Heart left ventricle (tissue), 16 donors: ENCODE data around the gene TMPRSS7. TPM values are rescaled to one million over a fixed set of nuclear protein-coding genes. Genes with fewer than 3 reads are reported as not detected.

Source experiments
- ATAC-seq, 4 donors: fragments of 200-7000 bp; cut with Tn5 transposase; one replicate each; pipeline ENCODE4 v1.9.1; 2020 to 2022; ENCODE audit warnings: moderate library complexity in 4 of 4, mild to moderate bottlenecking in 3 of 4, moderate number of reproducible peaks in 1 of 4
- DNase-seq, 5 donors: peaks; one replicate each; pipeline ENCODE4 v3.0.0-alpha.2; 2020
- H3K27ac ChIP-seq, 12 donors: fragments of 200-600 bp; sonication (generic) in 4 of 12; one replicate each; pipeline versions ENCODE4 v1.5.0 to v1.8.0; 2016 to 2022; ENCODE audit warnings: mild to moderate bottlenecking in 2 of 12
- H3K27me3 ChIP-seq, 9 donors: fragments of 200-600 bp; sonication (generic) in 2 of 9; one replicate each; pipeline versions ENCODE4 v1.5.1 to v1.8.0; 2016 to 2022; ENCODE audit warnings: mild to moderate bottlenecking in 3 of 9
- H3K36me3 ChIP-seq, 9 donors: fragments of 200-600 bp; sonication (generic) in 2 of 9; one replicate each; pipeline versions ENCODE4 v1.5.0 to v1.8.0; 2018 to 2022; ENCODE audit warnings: mild to moderate bottlenecking in 2 of 9
- H3K4me1 ChIP-seq, 12 donors: fragments of 200-600 bp; sonication (generic) in 4 of 12; one replicate each; pipeline versions ENCODE4 v1.5.0 to v1.8.0; 2016 to 2022; ENCODE audit warnings: mild to moderate bottlenecking in 3 of 12
- H3K4me3 ChIP-seq, 12 donors: fragments of 200-600 bp; sonication (generic) in 4 of 12; one replicate each; pipeline versions ENCODE4 v1.5.0 to v1.8.0; 2017 to 2022; ENCODE audit warnings: mild to moderate bottlenecking in 9 of 12, moderate library complexity in 4 of 12
- H3K9me3 ChIP-seq, 12 donors: fragments of 200-600 bp; sonication (generic) in 4 of 12; one replicate each; pipeline versions ENCODE4 v1.5.0 to v1.8.0; 2016 to 2022; ENCODE audit warnings: mild to moderate bottlenecking in 1 of 12
- POLR2A ChIP-seq, 2 donors: fragments of 450-650 bp; IDR thresholded peaks; one replicate each; pipeline ENCODE4 v1.6.1; 2017; ENCODE audit warnings: antibody characterized with exemption in 2 of 2, mild to moderate bottlenecking in 2 of 2, moderate library complexity in 2 of 2
- WGBS, 4 donors: extraction: QIAGEN DNeasy Blood & Tissue Kit in 2 of 4; methylation state at CpG; one replicate each; pipeline versions ENCODE4 v1.1.5 to v1.1.7; 2013 to 2018; 5-methylcytosine and 5-hydroxymethylcytosine counted together
- intact Hi-C, 10 donors: fragments of 100-400 bp; cut with DNase I; formaldehyde crosslinking; loops; one replicate each; pipeline versions ENCODE4 v1.11.1 to v1.14.2; 2022
- polyA plus RNA-seq, 2 donors: library from polyadenylated mRNA; stranded (reverse); fragments of 200-250 nt; gene quantifications; one replicate each; pipeline ENCODE4 v1.2.3, GENCODE V29; 2013
- total RNA-seq, 9 donors: library from RNA; depleted of rRNA in 2 of 9; stranded (reverse); fragments of >200 nt in 2 of 9; fragmentation: NEBNext Ultra II Directional in 3 of 9; extraction: Animal tissue kit (Norgen Biotek cat#: 25700) in 3 of 9; gene quantifications; one replicate each; pipeline versions ENCODE4 v1.1.0 to v1.2.4, GENCODE V29; 2016 to 2023
- TF ChIP-seq, protein P1 (sequence below), 12 donors: fragments of 200-600 bp; sonication (generic) in 4 of 12; IDR thresholded peaks; one replicate each; pipeline versions ENCODE4 v1.5.0 to v1.8.0; 2018 to 2022; ENCODE audit warnings: antibody characterized with exemption in 12 of 12, mild to moderate bottlenecking in 5 of 12
- donor health status: ischemic (EF 13 %, LVEDD 7.1; RV severe dilation, severe dysfunction).
- donor health status: healthy with polysubstance abuse.
- donor health status: DM: no; HTN: yes; CAD: no.
- donor health status: DM: no; HTN: no; CAD: no.
- donor health status: ischemic (EF 25% LVEDD 6.9; RV normal size, moderate dysfunction).
- donor health status: ischemic (EF 25% LVEDD 5.7; RV mildly dilated, moderate dysfunction).
- donor health status: healthy.
- donor health status: DM: yes; HTN: yes; CAD: no.
- donor health status: ischemic (EF 35%, LVEDD 5.7; RV mildly dilated, moderate dysfunction).
- donor health status: nonischemic (EF 11% LVEDD 7.7; RV severe dilation, severe dysfunction).
- donor health status: DM: yes; HTN: yes; CAD: no.
- donor health status: PGD.
- donor health status: ischemic (EF 29% LVEDD 5.4; RV normal size, mild dysfunction).
- donor health status: nonischemic (EF 23%, LVEDD 6.1; RV moderate dilation, normal function).

TMPRSS7 gene
- total and polyA plus RNA-seq, 11 donors: not detected

GRCh38 chr3:112074616-112075497, 40.3 kb downstream of the TMPRSS7 start:
- Histone ChIP-seq H3K36me3 (no peaks in the 10 kb centered on the region), H3K27me3 (no peaks in the 10 kb centered on the region), H3K27ac (no peak overlapping the region), H3K4me3 (no peak overlapping the region), H3K4me1 (peaks cover 0 to 11% (median 0%) of the 10 kb centered on the region in 12 donors), H3K9me3 (no peaks in the 10 kb centered on the region)
- intact Hi-C loops: no loop called here
- peak in 3 of 4 donors; percentile 44 to 77 (median 72) for ATAC-seq
- DNase-seq: no peak
- TF ChIP-seq, protein P1, sequence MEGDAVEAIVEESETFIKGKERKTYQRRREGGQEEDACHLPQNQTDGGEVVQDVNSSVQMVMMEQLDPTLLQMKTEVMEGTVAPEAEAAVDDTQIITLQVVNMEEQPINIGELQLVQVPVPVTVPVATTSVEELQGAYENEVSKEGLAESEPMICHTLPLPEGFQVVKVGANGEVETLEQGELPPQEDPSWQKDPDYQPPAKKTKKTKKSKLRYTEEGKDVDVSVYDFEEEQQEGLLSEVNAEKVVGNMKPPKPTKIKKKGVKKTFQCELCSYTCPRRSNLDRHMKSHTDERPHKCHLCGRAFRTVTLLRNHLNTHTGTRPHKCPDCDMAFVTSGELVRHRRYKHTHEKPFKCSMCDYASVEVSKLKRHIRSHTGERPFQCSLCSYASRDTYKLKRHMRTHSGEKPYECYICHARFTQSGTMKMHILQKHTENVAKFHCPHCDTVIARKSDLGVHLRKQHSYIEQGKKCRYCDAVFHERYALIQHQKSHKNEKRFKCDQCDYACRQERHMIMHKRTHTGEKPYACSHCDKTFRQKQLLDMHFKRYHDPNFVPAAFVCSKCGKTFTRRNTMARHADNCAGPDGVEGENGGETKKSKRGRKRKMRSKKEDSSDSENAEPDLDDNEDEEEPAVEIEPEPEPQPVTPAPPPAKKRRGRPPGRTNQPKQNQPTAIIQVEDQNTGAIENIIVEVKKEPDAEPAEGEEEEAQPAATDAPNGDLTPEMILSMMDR (IDR thresholded peaks at IDR 0.05): no peak
- TF ChIP-seq POLR2A (IDR thresholded peaks at IDR 0.05): no peak
- WGBS, 4 donors: 51 to 59% (median 55%) methylated on average over 6 of the region's 6 CpGs

DNA sequence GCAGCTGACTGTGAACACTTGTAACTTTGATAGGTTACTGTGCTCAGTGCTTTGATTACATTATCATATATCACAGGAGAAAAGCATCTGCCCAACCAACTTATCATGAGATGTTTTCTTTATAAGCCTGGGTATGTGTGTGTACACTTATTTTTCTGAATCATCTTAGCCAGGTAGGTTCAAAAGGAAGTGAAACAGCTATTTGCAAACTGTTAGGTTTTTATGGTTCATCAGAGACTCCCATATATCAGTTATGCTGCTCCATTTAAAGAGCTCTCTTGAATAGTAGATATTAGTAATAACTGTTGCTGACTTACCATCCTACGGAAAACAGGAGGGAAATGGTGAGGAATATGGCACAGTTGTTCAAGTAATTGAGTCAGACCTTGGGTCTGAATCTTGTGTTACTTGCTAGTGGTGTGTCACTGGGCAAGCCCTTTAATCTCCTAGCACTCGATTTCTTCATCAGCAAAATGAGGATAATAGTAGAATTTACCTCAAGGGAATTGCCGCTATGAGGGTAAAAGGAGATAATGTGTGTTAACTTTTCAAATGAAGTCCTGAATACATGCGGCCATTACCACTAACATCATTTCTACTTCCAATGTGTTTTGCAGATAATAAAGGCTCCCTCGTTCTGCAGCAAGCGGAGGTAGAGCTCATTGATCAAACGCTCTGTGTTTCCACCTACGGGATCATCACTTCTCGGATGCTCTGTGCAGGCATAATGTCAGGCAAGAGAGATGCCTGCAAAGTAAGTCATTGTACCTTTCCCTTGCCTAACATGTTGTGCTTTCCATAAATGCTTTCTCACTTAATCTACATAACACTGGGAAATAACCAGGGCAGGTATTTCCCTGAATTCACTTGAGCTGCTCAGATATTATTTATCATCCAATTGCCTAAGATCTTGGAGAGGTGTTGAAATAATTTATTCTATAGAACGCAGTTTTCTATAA, 43.9 kb downstream of the TMPRSS7 start:
- Histone ChIP-seq H3K9me3 (no peaks in the 10 kb centered on the region), H3K27me3 (no peaks in the 10 kb centered on the region), H3K27ac (no peak overlapping the region), H3K4me3 (no peak overlapping the region), H3K36me3 (no peaks in the 10 kb centered on the region), H3K4me1 (peaks cover 0 to 11% (median 0%) of the 10 kb centered on the region in 12 donors)
- ATAC-seq: no peak
- no peak for DNase-seq
- WGBS, 4 donors: 79 to 87% (median 85%) methylated on average over 10 of the region's 10 CpGs
- intact Hi-C loops: no loop called here
- TF ChIP-seq POLR2A (IDR thresholded peaks at IDR 0.05): no peak
- TF ChIP-seq, protein P1 (IDR thresholded peaks at IDR 0.05): no peak

DNA sequence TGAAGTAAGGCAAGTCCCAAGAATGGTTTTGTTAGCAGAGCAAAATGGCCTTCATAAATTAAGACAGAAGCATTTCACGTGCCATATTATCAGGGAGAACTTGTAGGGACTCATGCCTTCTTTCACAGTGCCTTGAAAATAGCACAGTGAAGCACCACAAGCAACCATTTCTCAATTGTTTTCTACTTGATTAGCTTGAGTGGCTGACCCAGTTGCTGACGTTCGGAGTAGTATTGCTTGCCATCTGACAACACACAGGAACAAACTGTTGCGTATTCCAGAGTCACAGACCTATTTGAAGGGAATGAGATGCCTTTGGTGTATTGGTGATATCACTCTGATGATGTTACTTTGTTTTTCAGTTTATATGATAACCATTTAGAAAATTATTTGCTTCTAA, 48.7 kb downstream of the TMPRSS7 start:
- H3K27ac ChIP-seq: peak overlapping the region in 5 of 12 donors; percentile 9 to 56 (median 42)
- TF ChIP-seq, protein P1 (IDR thresholded peaks at IDR 0.05): no peak
- no peak for TF ChIP-seq POLR2A (IDR thresholded peaks at IDR 0.05)
- H3K4me1 ChIP-seq: peaks cover 0 to 23% (median 11%) of the 10 kb centered on the region in 12 donors
- H3K27me3 ChIP-seq: peaks cover 0 to 19% (median 0%) of the 10 kb centered on the region in 9 donors
- intact Hi-C loops: no loop called here
- DNase-seq (peak in 1 of 5 donors; percentile 54), ATAC-seq (peak; percentile 25 to 60 (median 40))
- no peak overlapping the region for H3K4me3 ChIP-seq
- WGBS, 4 donors: 42 to 57% (median 54%) methylated on average over 4 of the region's 4 CpGs
- H3K9me3 ChIP-seq: no peaks in the 10 kb centered on the region
- H3K36me3 ChIP-seq: no peaks in the 10 kb centered on the region
